Activated naive CD8-positive, alpha-beta T cell treated with anti-CD3 and anti-CD28 coated beads, Interleukin-2, amount 50 U/mL, for 24 hours (primary cell): ENCODE measurements around the gene ATF1.
"Not testable (repeated sequence)": the region's sequence is repeated elsewhere in the genome, so short reads cannot be mapped to it uniquely, and the experiment has no call there.

ENCODE experiments used
- ATAC-seq: fragments of 150-1000 bp; cut with Tn5 transposase; one replicate; pipeline ENCODE4 v1.10.0; 2021
- DNase-seq: peaks from one replicate; pipeline ENCODE4 v3.0.0; 2021
- H3K27ac Mint-ChIP-seq: one replicate; pipeline ENCODE4 v1.8.0; 2021; ENCODE audit warnings: mild to moderate bottlenecking, mixed read lengths
- H3K27me3 Mint-ChIP-seq: one replicate; pipeline ENCODE4 v1.8.0; 2021; ENCODE audit warnings: mixed read lengths
- H3K36me3 Mint-ChIP-seq: one replicate; pipeline ENCODE4 v1.8.0; 2021; ENCODE audit warnings: low read depth, mixed read lengths
- H3K4me1 Mint-ChIP-seq: one replicate; pipeline ENCODE4 v1.8.0; 2021; ENCODE audit warnings: mixed read lengths
- H3K4me3 Mint-ChIP-seq: one replicate; pipeline ENCODE4 v1.8.0; 2021; ENCODE audit warnings: mild to moderate bottlenecking, moderate library complexity, mixed read lengths
- H3K9me3 Mint-ChIP-seq: one replicate; pipeline ENCODE4 v1.8.0; 2021; ENCODE audit warnings: mixed read lengths

The ATF1 gene

DNA sequence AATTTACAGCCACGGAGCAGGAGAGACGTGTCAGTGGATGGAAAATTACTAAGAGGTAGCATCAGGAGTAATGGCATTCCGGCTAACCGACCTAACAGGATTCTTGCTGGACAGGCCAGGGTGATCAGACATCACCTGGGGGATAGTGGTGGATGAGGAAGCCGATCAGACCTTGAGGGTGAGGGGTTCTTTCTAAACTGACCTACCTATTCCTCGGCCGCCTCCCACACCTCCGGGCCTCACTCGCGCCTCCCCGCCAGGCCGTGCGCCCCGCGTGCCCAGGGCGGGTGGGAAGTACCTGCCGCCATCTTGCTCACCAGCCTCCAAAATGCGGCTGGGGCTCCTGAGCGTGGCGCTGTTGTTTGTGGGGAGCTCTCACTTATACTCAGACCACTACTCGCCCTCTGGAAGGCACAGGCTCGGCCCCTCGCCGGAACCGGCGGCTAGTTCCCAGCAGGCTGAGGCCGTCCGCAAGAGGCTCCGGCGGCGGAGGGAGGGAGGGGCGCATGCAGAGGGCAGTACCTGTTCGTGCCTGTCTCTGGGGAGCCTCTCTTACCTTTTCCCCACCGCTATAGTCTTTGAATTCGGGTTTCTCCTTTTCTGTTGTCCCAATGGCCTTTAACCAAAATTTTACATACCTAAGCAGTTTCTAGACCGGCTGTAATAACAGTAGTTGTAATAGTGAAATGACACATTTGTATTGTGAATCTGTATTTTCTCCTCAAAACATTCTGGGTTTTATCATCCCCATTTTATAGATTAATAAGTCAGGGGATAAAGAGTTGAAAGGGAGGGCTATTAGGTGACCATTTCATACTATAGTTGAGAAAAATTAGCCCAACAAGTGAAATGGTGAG, 79.0 kb downstream of the ATF1 start, which contains the start of gene TMPRSS12:
TMPRSS12 (plus strand) TSS at position 290 of the 857 bp plus-strand sequence; CDS start at position 329, 39 bp downstream.
- Mint-ChIP-seq H3K9me3 (peaks cover 14% of the 10 kb centered on the region), H3K4me3 (no peak within 1 kb of the TSS), H3K27me3 (peaks cover 9% of the 10 kb centered on the region), H3K27ac (no peak within 1 kb of the TSS), H3K36me3 (no peaks in the 10 kb centered on the region), H3K4me1 (peaks cover 5% of the 10 kb centered on the region)
- no peak for ATAC-seq
- DNase-seq: no peak

DNA sequence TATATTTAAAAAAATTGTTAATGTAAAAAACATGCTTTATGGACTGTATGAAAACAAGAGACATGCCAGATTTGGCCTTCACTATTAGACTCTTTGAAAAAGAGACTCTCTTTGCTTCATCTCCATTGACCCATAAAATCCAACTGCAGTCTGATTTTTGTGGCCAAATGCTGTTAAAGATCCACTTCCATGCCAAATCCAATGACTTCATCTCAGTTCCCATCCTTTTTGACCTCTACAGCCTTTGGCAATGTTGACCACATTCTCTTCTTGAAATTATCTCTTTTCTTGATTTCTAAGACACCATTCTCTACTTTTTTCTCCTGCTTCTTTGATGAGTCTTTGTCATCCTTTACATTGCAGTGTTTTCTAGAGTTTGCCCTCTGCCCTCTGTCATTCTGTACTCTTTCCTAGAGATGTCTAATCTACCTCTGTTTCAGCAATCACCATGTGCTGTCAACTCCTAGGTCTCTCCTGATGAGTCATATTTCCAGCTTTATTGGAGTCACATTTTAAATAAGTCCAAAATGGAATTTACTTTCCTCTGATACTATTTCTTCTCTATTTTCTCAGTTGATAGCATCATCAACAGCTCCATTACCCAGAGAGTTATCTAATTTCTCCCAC, 81.2 kb downstream of the ATF1 start:
- Mint-ChIP-seq H3K27me3 (peaks cover 12% of the 10 kb centered on the region), H3K4me1 (peaks cover 5% of the 10 kb centered on the region), H3K36me3 (no peaks in the 10 kb centered on the region), H3K27ac (no peak overlapping the region), H3K4me3 (no peak overlapping the region), H3K9me3 (peaks cover 14% of the 10 kb centered on the region)
- no peak for ATAC-seq
- no peak for DNase-seq

DNA sequence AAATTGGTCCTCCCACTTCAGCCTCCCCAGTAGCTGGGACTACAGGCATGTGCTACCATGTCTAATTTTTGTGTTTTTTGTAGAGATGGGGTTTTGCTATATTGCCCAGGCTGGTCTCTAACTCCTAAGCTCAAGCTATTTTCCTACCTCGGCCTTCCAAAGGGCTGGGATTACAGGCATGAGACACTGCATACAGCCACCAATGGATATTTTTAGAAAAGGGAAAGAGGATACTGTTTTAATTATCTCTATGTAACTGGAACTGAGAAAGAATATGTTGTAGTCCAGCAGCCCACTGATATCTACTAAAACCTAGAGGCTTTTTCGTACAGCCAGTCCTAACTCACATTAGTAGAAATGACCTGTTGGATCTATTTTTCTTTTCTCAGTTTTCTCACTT, 85.1 kb downstream of the ATF1 start:
- Mint-ChIP-seq H3K27me3 (peaks cover 7% of the 10 kb centered on the region), H3K9me3 (no peaks in the 10 kb centered on the region), H3K27ac (no peak overlapping the region), H3K4me1 (no peaks in the 10 kb centered on the region), H3K36me3 (no peaks in the 10 kb centered on the region), H3K4me3 (no peak overlapping the region)
- ATAC-seq (no peak), DNase-seq (no peak)

DNA sequence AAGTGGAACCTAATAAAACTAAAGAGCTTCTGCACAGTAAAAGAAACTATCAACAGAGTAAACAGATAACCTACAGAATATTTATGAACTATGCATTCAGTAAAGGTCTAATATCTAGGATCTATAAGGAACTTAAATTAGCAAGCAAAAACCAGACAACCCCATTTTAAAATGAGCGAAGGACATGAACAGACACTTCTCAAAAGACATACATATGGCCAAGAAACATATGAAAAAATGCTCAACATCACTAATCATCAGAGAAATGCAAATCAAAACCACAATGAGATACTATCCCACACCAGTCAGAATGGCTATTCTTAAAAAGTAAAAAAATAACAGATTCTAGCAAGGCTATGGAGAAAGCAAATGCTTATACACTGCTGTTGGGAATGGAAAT, 91.3 kb downstream of the ATF1 start:
- H3K4me1 Mint-ChIP-seq, DNase-seq, H3K4me3 Mint-ChIP-seq, H3K27me3 Mint-ChIP-seq, H3K27ac Mint-ChIP-seq, ATAC-seq, H3K36me3 Mint-ChIP-seq, H3K9me3 Mint-ChIP-seq: not testable (repeated sequence)

DNA sequence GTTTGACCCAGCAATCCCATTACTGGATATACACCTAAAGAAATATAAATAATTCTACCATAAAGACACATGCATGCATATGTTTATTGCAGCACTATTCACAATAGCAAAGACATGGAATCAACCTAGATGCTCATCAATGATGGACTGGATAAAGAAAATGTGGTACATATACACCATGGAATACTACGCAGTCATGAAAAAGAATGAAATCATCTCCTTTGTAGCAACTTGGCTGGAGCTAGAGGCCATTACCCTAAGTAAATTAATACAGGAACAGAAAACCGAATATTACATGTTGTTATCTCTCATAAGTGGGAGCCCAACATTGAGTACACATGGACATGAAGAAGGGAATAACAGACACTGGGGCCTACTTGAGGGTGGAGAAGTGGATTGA, 91.8 kb downstream of the ATF1 start:
- H3K4me3 Mint-ChIP-seq, H3K27ac Mint-ChIP-seq, H3K36me3 Mint-ChIP-seq, H3K4me1 Mint-ChIP-seq, DNase-seq, H3K27me3 Mint-ChIP-seq, H3K9me3 Mint-ChIP-seq, ATAC-seq: not testable (repeated sequence)

DNA sequence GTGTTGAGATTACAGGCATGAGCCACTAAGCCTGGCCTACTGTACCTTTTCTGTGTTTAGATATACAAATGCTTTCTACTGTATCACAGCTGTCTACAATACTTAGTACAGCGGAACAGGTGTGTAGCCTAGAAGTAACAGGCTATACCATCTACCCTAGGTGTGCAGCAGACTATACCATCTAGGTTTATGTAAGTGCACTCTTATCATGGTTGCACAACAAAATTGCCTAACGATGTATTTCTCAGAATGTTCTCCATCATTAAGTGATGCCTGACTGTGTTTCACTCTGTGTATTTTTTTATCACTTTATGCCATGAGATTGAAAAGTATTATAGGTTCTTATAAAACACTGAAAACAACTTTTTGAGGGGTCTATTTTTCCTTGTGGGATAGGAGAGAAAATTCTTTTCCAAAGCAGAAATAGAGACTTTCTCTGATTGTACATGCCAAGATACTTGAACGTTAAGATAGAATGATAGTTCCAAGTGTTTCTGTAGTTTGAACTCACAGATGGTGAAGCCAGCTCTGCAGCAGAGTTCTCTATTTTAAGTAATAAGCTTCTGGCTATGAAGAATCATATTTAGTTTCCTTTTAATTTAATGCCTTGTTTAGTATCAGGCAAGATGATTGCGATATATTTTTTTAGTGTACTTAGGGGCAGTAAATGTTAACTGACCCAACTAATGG, 95.9 kb downstream of the ATF1 start:
- Mint-ChIP-seq H3K4me1 (no peaks in the 10 kb centered on the region), H3K27ac (no peak overlapping the region), H3K27me3 (peaks cover 2% of the 10 kb centered on the region), H3K9me3 (peaks cover 4% of the 10 kb centered on the region), H3K36me3 (no peaks in the 10 kb centered on the region), H3K4me3 (no peak overlapping the region)
- ATAC-seq (no peak), DNase-seq (no peak)

DNA sequence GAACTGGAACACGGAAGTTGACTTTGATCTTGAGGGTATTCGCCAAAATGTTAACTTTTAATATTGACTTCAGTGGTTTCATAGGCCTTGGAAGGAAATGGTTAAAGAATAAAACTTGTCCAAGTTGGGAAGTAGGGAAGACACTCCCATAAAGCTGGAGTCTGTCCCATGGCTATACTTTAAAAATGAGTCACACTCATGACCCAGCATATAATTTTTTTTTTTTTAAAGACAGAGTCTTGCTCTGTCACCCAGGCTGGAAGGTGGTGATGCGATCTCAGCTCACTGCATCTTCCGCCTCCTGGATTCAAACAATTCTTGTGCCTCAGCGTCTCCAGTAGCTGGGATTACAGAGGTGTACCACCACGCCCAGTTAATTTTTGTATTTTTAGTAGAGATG, 98.4 kb downstream of the ATF1 start:
- H3K36me3 Mint-ChIP-seq: peaks cover 2% of the 10 kb centered on the region
- H3K4me3 Mint-ChIP-seq: no peak overlapping the region
- H3K27me3 Mint-ChIP-seq: peaks cover 2% of the 10 kb centered on the region
- no peak for ATAC-seq
- H3K9me3 Mint-ChIP-seq: peaks cover 19% of the 10 kb centered on the region
- peaks cover 3% of the 10 kb centered on the region for H3K4me1 Mint-ChIP-seq
- DNase-seq: no peak
- H3K27ac Mint-ChIP-seq: no peak overlapping the region

DNA sequence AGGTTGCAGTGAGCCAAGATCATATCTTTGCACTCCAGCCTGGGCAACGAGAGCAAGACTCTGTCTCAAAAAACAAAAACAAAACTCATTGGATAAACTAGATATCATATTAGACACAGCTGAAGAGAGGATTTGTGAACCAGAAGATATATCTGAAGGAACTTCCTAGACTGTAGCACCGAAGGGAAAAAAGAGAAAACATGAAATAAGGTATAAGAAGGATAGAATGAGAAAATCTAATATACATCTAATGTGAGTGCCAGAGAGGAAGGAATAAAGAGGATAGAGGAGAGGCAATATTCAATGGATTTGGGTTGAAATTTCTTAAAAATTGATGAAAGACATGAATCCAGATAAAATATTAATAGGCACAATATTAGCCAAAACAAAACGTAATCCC, 101.4 kb downstream of the ATF1 start:
- no peak for ATAC-seq
- Mint-ChIP-seq H3K4me1 (peaks cover 15% of the 10 kb centered on the region), H3K36me3 (peaks cover 2% of the 10 kb centered on the region), H3K9me3 (peaks cover 22% of the 10 kb centered on the region), H3K27ac (no peak overlapping the region), H3K27me3 (no peaks in the 10 kb centered on the region), H3K4me3 (no peak overlapping the region)
- no peak for DNase-seq

DNA sequence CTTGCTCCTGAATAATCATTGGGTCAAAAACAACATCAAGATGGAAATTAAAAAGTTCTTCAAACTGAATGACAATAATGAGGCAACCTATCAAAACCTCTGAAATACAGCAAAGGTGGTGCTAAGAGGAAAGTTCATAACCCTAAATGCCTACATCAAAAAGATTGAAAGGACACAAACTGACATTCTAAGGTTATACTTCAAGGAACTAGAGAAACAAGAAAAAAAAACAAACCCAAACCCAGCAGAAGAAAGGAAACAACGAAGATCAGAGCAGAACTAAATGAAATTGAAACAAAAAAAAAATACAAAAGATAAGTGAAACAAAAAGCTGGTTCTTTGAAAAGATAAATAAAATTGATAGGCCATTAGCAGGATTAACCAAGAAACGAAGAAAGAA, 105.0 kb downstream of the ATF1 start:
- H3K27me3 Mint-ChIP-seq, H3K36me3 Mint-ChIP-seq, H3K4me3 Mint-ChIP-seq, H3K27ac Mint-ChIP-seq, ATAC-seq, DNase-seq: not testable (repeated sequence)
- Mint-ChIP-seq H3K9me3 (peaks cover 22% of the 10 kb centered on the region), H3K4me1 (peaks cover 15% of the 10 kb centered on the region)
